GM19463 (cell line): ENCODE measurements around the gene ZNF598.

ENCODE experiments used
- ATAC-seq: cut with Tn5 transposase; IDR thresholded peaks from one replicate; pipeline ENCODE4 v1.9.1; 2021; ENCODE audit warnings: mild to moderate bottlenecking, moderate library complexity; ENCODE audit not compliant: unreplicated experiment

Gene ZNF598

GRCh38 chr16:1991948-1992703 is 17.5 kb downstream of the ZNF598 start:
- ATAC-seq, result peak; percentile 47

- no peak for ATAC-seq
These were observed 18.1 kb downstream of the ZNF598 start for GRCh38 chr16:1991588-1991947.

- ATAC-seq, result no peak
These were observed 18.5 kb downstream of the ZNF598 start for GRCh38 chr16:1991135-1991551.

DNA sequence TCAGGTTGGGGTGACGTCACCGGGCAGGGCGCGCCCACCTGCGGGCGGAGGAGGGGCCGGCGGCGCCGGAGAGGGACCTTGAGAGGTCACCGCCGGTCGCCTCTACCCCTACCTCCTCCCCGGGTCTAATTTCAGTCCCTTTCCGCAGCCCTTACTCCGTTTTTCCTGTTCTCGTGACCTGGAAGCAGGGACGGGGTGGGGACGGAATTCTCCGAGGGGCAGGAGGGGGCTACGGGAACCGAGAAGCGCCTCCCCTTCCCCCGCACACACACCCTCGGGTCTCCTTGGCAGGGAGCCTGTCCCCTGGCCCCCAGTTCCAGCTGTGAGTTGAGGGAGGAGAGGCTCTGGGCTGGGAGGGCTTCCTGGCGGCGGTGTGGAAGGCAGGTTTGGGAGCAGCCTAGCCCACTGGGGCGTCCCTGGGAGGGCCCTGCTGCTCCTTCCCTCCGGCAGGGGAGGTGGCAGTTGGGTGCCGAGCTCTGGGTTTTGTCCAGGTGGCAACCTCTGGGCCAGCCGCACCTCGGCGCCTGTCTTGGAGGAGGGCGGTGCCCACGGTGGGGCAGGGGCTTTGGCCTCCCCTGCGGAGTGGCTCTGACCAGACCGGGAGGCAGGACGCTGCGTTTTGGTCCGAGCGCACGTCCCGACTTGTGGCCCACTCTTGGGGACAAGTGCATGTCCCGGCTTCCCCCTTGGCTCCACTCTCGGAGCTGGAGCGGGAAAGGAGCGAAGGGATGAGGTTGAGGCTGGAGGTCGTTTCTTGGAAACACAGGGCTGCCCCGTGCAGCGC is 19.1 kb downstream of the ZNF598 start:
- ATAC-seq, result no peak

GRCh38 chr16:1990101-1990350 is 19.6 kb downstream of the ZNF598 start:
- ATAC-seq, result no peak

DNA sequence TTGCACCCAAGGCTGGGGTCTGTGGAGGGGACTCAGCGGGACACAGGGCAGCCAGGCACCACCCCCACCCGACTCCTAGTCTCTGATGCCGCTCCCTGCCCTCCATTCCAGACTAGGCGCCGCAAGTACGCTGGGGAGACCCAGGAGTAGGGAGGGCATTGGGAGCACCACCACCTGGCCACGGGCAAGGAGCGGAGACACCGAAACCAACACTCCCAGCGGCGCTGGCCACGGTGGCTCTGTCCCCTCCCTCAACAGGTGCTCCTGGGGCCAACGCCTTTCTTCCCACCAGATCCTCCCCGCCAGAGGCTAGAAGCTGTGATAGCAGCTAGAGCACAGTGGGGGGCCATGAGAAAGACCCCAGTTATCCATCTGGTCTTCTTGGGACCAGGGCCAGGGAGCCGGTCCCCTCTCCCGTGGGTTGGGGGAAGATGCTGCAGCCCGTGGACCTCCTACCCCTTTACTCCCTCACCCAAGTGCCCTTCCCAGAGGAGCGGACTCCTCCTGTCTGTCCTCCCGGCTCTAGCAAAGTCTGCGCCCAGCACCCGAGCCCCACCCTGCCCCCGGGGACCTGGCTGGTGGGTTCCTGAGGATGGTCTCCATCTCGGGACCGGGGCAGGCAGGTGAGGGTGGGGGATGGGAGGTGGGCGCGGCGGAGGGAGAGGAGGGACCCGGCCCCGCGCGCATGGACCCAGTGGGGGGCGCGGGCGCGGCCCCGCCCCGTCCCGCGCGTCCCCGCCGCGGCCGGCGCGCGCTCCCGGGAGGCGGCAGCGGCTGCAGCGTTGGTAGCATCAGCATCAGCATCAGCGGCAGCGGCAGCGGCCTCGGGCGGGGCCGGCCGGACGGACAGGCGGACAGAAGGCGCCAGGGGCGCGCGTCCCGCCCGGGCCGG is 20.2 kb downstream of the ZNF598 start, which contains the start of gene SYNGR3:
SYNGR3 (plus strand) TSS at position 762 of the 892 bp plus-strand sequence. CDS start 133 bp downstream, outside the sequence.
- ATAC-seq, result no peak

DNA sequence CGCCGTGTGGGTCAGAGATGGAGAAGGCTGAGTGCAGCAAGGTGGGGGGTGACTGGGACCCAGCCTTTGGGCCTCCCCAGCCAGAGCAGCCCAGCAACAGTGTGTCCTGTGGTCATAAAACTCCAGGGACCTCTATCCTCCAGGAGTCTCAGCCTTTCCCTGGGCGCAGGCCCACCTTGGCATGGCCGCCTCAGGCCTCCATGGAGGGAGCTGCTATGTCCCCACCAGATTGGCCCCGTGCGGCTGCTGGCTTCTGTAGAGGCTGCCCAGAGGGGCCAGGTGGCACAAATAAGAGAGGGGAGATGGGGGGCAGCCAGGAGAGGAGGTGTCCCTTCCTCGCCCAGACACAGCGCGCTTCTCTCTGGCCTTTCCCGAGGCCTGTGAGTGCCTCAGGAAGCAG is 22.4 kb downstream of the ZNF598 start:
- no peak for ATAC-seq

DNA sequence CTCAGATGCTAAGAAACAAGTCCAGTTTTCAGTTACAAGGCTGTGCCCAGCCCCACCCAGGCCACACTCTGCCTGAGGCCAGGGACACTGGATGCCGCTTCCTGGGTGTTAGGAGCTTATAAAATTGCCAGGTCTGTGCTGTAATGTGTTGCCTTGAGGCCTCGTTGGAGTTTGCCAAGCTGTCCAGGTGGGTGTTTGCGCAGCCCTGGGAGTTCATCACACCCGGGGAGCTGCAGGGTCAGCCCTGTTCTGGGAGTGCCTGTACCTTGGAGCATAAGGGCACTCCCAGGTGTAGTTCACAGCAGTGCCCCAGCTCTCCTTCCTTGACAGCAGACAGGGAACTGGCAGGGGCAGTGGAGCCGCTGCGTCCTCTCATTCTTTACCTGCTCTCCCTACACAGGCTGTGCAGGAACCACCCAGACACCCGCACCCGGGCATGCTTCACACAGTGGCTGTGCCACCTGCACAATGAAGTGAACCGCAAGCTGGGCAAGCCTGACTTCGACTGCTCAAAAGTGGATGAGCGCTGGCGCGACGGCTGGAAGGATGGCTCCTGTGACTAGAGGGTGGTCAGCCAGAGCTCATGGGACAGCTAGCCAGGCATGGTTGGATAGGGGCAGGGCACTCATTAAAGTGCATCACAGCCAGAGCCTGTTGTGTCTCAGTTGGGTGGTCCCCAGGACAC is 24.0 kb downstream of the ZNF598 start:
- no peak for ATAC-seq

DNA sequence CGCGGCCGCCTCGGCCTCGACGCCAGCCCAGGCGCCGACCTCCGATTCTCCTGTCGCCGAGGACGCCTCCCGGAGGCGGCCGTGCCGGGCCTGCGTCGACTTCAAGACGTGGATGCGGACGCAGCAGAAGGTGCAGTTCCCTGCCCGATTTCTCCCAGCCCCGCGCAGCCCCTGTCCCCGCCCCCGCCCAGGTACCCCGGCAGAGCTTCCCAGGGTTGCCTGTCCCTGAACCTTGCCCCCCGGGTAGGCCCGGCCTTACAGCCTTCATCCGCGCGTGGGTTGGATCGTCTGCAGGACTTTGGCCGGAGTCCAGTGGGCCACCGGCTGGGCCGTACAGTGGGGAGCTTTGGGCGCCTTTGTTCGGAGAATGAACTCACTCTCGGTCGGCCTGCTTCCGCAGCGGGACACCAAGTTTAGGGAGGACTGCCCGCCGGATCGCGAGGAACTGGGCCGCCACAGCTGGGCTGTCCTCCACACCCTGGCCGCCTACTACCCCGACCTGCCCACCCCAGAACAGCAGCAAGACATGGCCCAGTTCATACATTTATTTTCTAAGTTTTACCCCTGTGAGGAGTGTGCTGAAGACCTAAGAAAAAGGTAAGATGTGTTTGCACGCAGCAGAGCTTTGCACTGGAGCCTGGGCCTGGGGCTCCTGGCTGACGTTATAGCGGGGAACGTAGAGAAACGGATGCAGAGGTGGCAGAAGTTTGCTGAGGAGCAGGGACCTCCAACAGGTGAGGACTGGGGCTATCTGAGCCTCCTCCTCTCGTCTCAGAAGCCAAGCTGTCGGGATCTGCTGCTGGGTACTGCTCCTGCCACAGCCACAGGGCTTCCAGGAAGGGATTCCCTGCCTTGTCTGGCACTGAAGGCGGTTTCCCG is 25.0 kb downstream of the ZNF598 start:
- ATAC-seq, result no peak

GRCh38 chr16:1983544-1984346 is 25.9 kb downstream of the ZNF598 start, which contains the start of gene GFER:
GFER (plus strand) TSS chr16:1984193; CDS start chr16:1984219, 26 bp downstream.
- peak; percentile 82 for ATAC-seq

- no peak for ATAC-seq
These were observed 26.6 kb downstream of the ZNF598 start for GRCh38 chr16:1982991-1983543.

DNA sequence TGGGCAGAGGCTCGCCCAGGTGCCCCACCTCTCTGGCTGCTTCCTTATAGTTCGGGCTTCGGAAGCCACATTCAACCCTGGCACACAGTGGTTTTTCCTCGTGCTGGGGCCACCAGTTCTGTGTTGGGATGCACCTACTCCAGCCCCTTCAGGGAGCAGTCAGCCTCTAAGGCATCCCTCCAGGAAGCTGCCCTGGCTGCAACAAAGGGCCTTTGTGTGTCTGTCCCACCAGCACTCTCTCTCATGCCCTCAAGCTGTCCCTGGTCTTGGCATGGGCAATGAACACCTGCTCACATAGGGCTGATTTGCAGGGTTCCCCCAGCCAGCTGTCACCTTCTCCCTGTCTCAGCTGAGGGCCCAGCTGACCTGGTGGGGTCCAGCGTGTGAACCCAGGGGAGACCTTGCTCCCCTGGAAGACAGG is 27.6 kb downstream of the ZNF598 start:
- ATAC-seq, result no peak

- ATAC-seq, result no peak
These were observed 28.2 kb downstream of the ZNF598 start, which contains the start of gene NOXO1 for GRCh38 chr16:1981398-1981836. NOXO1 (minus strand) TSS chr16:1981469; CDS start chr16:1981179, 290 bp downstream.

DNA sequence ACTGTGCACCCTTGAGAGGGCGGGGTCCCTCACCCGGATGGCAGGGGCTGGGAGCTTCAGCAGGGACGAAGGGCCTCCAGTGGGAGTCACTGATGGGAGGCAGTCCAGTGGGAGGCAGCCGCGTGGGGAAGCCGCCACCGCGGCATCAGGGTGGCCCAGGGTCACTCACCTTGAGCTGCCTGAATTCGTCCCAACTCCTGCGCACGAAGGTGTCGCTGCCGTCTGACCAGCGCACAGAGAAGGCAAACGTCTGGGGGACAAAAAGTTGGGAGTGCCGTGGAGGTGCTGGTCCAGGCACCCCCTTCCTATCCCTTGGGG is 28.9 kb downstream of the ZNF598 start:
- no peak for ATAC-seq

GRCh38 chr16:1980030-1980769 is 29.4 kb downstream of the ZNF598 start:
- no peak for ATAC-seq

- ATAC-seq, result no peak
These were observed 30.2 kb downstream of the ZNF598 start for GRCh38 chr16:1979271-1980029.

- no peak for ATAC-seq
These were observed 31.0 kb downstream of the ZNF598 start for GRCh38 chr16:1978476-1979120.
